ENCODE measurements around the gene MEGF11.

Gene MEGF11

DNA sequence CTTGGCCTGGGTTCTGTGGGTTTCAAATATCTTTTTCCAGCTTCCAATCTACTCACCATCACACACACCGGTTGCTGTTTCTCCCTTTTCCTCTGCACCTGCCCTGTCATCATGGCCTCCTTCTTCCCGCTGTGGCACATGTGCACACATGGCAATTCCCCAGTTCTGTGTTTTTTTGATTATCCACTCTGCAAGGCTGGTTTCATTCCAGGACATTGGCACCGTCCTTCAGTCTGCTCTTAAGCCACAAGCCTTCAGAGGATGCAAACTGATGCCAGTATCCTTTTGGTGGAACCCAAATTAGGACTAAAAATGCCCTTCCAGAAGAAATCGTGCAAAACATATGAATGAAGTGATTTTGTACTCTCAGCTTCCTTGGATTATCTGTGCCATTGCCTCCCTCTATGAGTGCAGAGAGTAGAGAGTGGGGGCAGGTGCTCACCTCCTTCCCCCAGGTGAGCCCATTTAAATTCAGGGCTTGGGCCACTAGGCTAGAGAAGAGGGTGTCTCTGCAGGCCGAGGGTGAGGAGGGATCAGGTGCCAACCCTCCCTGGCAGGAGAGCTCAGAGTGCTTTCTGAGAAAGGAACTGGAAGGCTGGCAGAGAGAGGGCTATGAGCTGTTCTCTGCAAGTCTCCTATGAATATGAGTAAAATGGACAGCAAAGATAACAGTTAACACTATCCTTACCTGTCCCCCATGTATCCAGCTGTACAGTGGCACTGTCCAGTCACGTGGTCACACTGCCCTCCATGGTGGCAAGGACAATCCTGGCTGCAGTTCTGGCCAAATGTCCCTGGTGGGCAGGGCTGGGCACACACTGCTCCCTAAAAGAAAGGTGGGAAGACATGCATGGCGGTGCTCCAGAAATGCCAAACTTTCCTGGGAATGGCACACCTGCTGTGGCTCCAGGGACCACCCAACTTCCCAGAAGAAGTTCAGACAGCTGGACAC is 283.4 kb downstream of the MEGF11 start:
- DNase-seq (ENCODE audit: low read depth), result no peak

DNA sequence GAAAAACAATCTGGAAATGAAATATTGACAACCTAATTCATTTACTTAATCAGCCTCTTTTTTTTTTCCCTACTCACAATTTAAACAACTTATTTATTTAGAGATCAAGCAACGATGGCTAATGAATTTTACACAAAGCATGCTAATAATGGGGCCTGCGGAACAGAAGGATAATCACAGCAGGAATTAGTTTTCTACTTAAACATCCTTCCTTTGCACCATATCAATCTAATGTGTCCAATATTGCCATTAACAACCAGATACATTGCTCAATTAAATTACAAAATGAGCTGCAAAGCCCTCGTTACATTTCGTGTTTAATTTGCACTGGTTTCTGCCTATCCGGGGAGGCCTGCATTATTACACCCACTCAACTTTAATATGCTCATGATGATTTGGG is 285.0 kb downstream of the MEGF11 start:
- DNase-seq (ENCODE audit: low read depth), result no peak

DNA sequence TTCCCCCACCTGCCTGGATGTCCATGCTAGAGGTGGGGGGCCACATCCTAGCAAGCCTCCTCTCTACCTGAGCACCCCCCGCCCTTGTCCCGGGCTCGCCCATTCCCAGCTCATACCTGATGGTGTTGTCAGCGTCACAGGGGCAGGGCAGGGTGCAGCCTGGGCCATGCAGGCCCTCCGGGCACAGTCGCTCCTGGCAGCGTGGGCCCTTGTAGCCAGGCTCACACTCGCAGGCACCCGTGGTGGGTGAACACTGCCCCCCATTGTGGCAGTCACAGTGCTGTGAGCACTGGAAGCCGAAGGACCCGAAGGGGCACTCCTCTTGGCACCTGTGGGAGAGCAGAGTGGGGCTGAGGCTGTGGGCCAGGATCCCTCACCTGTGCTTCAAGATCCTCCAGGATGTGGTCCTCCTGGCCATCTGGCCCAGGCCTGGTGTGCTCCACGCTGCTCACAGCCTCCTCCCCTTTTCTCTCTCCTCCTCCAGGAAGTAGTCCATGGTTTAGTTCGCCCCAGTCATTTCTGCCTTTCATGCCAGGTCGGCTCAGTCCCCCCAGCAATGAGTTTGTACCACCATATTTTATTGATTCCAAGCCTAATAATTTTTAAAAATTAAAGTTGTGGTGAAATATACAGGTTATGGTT is 288.6 kb downstream of the MEGF11 start:
- DNase-seq (ENCODE audit: low read depth), result no peak

DNA sequence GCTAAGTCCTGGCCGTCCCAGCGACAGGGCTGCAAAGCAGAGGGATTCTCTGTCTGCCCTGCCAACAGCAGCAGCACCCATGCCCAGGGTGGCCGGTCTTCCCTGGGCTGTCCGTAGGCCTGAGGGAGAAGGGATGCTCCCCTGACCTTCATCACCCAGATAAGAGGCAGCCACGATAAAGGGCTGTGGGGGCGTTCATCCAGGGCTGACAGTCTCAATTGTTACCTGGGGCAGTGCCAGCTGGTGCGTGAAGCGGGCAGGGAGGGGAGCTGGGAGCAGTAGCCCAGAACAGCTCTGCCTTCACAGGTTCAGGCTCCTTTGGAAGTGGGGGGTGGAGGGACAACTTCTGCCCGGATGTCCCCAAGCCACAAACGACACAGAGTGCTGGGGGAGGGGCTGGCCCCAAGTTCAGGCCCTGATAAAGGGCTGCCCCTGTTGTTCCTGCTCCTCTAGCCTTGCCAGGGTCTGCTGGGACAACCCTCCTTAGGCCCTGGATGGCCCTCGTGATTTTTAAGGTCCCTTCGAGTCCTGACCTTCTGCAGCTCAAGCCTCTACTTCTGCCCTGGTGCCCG is 289.6 kb downstream of the MEGF11 start:
- no peak for DNase-seq (ENCODE audit: low read depth)

DNA sequence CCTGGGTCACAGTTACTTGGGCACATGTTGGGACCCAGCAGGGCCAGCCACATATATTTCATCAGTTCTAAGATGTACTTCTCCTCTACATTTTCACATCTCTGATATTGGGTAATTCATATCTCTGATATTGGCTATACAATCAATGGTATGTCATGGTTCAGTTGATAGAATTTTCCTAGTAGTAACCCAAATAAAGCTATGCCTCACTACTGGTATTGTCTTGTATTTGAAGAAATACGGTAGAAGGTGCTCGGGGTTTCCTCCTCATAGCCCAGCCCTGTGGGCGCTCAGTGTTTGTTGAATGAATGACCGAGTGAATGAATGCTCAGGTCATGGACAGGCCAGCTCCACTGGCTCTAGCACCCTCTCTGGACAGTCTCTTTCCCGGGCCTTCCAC is 290.2 kb downstream of the MEGF11 start:
- no peak for DNase-seq (ENCODE audit: low read depth)

DNA sequence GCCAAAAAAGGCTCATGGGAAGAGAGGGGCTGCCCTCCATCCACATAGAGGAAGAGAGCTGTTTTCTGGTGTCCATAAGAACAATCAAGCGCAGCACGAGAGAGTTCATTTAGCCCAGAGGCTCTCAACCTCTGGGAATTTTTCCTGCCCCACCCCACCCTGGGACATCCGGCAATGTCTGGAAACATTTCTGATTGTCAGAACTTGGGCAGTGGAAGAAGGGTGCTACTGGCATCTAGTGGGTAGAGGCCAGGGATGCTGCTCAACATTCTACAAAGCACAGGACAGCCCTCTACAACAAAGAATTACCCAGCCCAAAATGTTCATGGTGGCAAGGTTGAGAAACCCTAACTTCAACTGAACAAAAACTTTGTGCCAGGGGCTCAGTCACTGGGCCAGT is 291.4 kb downstream of the MEGF11 start:
- DNase-seq (ENCODE audit: low read depth), result no peak

DNA sequence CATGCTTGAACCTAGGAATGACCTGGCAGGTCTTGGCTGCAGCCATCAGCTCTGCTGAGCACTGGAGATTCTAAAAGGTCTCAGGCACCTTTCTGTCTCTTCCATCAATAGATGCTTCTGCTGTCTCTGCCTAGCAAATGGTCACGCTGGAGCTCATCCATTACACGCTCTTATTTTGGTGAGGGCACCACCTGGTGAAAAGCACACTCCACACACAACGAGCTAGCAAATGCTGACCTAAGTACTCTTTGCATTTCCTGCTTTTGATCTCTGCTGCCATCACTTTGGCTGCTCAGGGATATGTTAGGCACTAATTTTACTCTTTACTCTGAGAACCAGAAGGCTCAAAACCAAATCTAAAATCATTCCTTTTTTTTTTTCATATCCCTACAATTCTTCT is 293.0 kb downstream of the MEGF11 start:
- no peak for DNase-seq (ENCODE audit: low read depth)

DNA sequence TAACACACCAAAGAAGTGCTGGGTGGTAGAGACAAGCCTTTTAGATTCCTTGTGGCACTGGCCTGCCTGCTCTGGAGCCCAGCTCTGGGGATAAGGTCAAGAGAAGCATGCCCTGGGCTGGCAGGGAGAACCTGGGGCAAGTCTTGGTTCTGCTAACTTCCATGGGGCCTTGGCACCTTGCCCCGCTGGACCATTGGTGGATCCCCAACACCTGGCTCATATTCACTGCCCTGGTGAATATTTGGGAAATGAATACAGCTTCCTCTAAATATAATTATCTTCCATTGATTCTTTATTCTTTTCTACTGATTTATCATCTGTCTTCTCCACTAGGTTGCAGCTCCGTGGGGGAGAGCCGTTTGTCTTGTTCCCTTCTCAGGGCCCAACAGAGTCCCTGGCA is 294.7 kb downstream of the MEGF11 start:
- DNase-seq (ENCODE audit: low read depth), result no peak

DNA sequence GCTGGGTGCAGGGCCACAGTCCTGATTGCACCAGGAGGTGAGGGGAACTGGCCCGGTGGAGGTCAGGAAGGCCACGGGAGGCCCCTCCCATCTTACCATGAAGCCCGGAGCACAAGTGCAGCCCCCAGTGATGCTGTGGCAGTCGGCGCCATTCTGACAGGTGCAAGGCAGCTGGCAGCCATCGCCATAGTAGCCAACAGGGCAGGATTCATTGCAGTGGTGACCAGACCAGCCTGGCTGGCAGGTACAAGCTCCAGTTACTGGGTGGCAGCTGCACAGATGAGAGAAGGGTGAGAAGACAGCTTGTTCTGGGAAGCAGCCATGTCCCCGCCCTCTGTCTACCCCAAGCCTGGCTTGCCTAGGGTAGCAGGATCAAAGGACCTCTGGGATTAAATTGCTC is 296.1 kb downstream of the MEGF11 start:
- DNase-seq (ENCODE audit: low read depth), result no peak

DNA sequence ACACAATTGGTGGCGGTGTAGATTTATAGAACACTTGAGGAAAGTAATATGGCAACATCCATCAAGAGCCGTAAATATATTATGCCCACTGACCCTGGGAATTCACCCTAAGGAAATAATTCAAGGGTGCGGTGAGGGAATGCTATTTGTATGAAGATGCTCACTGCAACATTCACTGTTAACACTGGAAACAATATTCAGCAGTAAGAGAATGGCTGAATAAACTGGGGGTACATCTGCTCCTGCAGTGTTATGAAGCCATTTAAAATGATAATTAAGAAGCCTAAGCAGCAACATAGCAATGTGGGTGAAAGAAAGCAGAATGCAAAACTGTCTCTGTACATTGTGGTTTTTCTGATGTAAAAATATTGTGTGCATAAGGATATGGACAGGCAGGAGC is 296.7 kb downstream of the MEGF11 start:
- no peak for DNase-seq (ENCODE audit: low read depth)

DNA sequence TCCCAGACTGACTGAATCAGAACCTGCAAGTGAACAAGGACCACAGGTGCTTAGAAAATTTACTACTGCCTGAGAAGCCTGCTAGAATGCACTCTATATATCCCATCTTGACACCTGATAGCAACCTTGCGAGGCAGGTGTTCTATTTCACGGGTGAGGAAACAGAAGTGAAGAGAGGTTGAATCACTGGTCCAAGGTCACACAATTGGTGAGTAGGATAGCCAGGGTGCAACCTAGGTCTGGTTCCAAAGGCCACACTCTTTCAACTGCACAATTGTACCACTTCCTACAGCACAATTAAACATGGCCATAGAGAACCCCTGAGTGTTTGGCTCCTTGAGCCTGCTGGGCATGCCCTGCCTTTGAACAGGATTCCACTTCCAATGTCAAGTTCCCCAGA is 297.2 kb downstream of the MEGF11 start:
- no peak for DNase-seq (ENCODE audit: low read depth)

DNA sequence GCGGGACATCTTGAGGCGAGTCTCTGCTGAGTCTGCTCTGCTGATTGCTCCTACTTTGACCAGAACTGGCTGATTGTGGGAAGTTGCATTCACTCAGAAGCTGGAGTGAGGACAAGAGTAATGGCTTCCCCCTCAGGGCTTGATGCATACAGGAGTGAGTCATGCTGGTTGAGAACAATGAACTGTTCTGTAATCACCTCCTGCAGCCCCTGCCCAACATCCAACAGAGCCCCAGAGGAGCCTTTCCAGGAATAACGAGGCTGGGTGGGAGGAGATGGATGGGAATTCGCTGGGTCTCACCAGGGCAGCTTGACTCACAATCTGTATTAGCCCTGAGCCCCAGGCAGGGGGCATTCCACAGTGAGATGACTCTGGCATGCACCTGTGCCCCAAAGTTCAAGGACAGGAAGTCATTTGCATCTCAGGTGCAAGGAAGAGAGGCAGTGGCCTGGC is 299.2 kb downstream of the MEGF11 start:
- DNase-seq (ENCODE audit: low read depth), result no peak

DNA sequence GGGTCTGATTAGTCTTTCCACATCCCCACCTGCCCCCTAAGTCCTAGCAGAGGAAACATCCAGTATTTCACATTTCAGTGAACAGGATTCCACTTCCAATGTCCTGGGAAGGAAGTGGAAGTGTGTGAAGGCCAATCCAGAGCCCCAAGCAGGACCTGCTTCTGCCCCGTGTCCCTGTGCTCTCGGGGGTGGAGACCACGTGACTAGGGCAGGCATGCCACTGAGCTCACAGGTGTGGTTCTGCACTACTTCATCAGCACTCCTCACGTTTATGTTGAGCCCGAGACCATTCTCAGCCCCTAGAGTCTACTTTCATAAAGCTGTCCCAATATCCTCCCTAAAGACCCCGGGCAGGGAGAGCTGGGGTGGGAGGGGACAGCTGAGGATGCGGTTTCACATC is 299.9 kb downstream of the MEGF11 start:
- no peak for DNase-seq (ENCODE audit: low read depth)

DNA sequence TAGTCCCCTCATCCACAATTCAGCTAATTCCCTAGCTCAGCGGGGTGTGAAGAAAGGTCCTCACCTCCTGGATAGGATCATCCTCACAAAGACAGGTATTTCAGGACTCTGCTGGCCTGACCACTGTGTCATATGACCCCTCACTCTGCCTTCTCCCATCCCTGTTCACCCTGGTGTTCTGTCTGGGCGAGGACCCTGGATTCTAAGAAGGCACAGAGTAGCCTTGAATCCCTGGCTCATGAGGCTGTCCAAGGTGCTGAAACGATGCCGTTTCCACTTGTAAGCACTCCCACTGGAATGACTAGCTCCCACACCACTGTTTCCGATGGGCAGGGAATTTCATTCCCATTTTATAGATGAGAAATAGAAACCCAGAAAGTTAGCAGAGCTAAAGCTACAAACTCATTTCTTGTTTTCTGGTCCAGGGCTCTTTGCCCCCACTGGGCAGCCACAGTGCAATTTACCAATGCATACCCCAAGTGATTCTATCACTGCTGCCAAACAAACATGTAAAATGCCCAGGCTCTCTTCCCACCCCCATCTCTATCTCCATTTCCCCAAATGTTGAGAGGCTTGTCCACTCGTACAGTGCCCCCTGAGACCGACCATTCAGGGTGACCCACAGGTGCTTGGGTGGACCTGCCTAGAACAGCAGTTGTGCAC is 301.0 kb downstream of the MEGF11 start:
- DNase-seq (ENCODE audit: low read depth), result no peak

DNA sequence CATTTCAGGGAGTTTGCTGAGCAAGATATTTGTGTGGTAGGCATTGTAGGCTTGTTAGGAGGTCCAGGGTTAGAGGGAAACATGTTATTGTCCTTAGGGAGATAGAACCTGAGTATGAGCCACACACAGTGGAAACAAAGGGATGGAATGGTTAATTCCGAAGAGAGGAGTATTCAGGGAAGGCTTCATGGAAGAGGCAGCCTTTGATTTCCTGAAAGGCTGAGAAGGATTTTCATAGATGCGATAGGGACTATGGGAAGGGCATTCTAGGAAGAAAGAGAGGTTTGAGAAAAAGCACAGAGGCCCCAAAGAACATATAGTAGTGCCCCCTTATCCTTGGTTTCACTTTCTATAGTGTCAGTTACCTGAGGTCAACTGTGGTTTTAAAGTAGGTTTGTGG is 302.5 kb downstream of the MEGF11 start:
- DNase-seq (ENCODE audit: low read depth), result no peak

DNA sequence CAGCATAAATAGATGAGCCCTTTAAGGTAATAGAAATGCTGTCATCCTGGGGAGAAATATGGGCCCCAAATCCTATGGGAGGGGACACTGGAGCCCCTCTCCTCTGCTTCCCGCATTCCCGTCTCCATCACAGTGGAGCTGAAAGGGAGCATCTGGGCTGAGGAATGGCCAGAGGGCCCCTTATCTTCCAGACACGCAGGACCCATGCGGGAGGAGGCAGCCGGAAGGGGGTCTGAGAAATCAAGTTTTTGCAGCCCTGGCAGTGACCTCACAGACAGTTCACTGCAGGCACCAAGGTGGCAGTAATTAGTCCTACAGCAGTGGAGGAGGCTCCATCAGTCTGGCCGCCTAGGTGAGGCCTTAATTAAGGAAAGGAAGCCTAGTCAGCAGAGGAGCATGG is 304.1 kb downstream of the MEGF11 start:
- DNase-seq (ENCODE audit: low read depth), result no peak

DNA sequence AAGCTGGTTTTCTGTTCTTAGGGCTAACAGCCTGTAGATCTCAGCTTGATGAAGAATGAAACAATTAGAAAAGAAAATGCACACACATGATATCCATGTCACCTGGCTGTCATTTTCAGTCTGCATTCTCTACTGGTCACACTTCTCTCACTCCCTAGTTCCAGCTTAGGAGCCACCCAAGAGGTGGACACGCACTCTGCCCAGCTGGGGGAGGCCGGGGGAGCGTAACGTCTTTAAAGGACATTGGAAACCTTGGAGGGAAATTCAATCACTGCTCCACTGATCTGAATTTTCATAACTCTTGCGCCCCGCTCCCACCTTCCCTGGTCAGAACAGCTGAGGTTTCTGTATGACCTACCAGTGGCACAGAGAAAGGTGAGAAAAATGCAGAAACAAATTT is 304.5 kb downstream of the MEGF11 start:
- no peak for DNase-seq (ENCODE audit: low read depth)

DNA sequence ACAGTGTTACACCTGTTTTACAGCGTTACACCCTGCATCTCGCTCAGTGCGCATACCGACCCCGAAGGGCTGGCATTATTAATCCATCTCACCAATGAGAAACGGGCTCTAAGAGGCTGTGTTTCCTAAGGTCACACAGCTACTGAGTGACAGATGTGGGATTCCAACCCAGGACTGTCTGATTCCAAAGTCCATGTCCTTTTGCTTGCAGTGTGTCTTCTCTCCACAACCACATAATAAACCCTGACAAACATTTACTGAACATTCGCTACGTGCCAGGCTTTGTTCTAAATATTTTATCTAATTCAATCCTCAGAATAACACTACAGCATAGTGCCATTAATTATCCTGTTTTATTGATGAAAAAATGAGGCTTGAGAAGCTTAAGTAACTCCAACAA is 305.2 kb downstream of the MEGF11 start:
- DNase-seq (ENCODE audit: low read depth), result no peak

DNA sequence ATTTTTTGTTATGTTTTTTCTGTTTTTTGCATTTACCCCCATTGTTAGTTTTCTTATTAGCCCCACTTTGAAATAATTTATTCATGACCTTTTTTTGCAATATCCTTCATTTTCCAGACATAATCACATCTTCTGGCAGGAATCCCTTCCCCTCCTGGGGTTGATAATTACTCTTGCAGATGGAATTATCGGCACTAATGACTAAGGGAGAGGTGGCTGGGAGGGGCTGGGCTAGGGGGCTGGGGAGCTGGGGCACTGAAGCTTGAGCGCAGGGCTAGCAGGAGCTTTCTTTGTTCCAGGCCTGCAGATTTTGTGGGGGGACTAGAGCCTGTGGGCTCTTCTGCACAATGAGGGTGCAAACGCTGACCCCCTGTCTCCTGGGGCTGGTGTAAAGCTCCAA is 306.5 kb downstream of the MEGF11 start:
- DNase-seq (ENCODE audit: low read depth), result no peak

DNA sequence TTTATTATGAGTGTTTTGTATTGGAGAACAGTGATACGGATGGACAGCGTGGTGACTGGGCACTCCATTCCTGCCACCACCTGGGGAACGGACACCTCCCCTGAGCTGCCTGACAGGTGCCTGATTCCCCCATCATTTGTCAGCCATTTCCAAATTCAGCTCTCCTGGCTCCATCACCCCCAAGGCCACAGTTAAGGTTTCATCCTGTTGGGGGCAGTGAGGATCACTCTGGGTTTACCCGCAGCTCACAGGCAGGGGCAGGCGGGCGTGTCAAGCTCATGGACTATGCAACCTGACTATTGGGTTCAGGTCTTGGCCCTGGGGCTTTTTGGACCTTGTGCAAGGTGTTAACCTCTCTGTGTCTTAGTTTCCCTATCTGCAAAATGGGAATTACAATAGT is 307.9 kb downstream of the MEGF11 start:
- no peak for DNase-seq (ENCODE audit: low read depth)

DNA sequence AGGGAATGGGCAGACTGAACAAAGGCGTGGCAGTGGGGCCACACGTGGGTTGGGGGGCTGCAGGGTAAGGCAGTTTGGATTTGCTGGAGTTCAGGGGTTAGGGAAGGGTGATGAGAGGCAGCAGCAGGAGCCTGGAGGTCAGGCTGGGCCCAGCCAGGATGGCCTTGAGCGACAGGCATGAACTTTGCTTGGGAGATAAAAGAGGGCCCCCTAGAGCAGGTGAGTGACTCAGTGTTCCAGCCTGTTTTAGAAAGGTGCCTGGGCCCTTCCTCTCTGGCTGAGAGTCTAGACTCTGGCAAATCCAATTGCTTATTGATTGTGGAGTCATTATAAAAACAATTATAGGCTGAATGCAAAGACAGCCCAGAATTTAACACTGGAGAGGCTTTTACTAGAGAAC is 309.1 kb downstream of the MEGF11 start:
- no peak for DNase-seq (ENCODE audit: low read depth)

DNA sequence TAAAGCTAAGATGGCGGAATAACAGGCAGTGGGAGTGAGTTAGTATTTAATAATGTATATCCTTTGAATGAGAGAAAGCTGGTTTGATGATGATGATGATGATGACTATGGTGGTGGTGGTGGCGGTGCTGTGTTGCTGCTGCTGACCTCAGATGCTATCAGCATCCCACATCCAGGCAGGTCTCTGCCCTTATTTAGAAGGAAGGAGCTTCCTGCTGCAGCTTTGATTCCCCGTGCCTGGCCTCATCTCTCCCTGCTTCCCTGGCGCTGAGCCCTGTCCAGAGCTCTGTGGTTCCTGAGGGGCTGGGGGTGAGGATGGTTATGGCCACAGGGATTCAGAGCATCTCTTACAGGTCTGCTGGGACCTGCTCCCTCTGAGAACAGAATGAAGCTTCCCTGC is 311.1 kb downstream of the MEGF11 start:
- DNase-seq (ENCODE audit: low read depth), result no peak

DNA sequence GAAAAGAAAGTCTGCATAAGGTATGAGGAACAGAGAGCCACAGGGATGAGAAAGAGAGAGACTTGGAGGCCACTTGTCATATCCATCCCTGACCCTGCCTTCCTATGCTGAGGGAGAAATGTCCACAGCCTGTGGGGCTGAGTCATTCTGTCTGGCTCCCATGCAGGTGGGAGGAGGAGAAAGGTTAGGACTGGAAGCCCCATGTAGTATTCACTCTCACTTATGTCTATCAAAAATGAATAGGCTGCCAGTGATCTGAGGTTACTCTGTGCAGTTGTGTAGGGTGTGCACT is 313.0 kb downstream of the MEGF11 start:
- DNase-seq (ENCODE audit: low read depth), result no peak
